ENCODE results near the gene CPA5.

- TF ChIP-seq SUZ12 (IDR thresholded peaks at IDR 0.05; ENCODE audit: extremely low read depth, insufficient read depth, insufficient read length) (no peak), ZNF274 (IDR thresholded peaks at IDR 0.05; ENCODE audit: low read depth, low read length) (no peak), YY1 (IDR thresholded peaks at IDR 0.05; ENCODE audit: insufficient read depth, insufficient read length) (no peak)
Measured at GRCh38 chr7:130364451-130364850, 19.8 kb downstream of the CPA5 start.

Data from NT2/D1 (cell line).